Tibial nerve (tissue), 4 donors: ENCODE results near the gene OSBPL5. TPM values are rescaled to one million over a fixed set of nuclear protein-coding genes. Genes with fewer than 3 reads are reported as not detected.

Source experiments
- DNase-seq, 2 donors: peaks; one replicate each; pipeline ENCODE4 v3.0.0-alpha.2; 2019; ENCODE audit warnings: low spot score in 2 of 2
- H3K27ac ChIP-seq, 4 donors: fragments of 200-600 bp; sonication (generic) in 3 of 4; one replicate each; pipeline ENCODE4 v1.5.1; 2017 to 2019; ENCODE audit warnings: mild to moderate bottlenecking in 1 of 4
- H3K27me3 ChIP-seq, 2 donors: fragments of 200-600 bp; sonication (generic) in 1 of 2; one replicate each; pipeline versions ENCODE4 v1.5.1 to v1.6.0; 2017 to 2019
- H3K36me3 ChIP-seq, 3 donors: fragments of 200-600 bp; sonication (generic); one replicate each; pipeline ENCODE4 v1.5.1; 2018 to 2019
- H3K4me1 ChIP-seq, 4 donors: fragments of 200-600 bp; sonication (generic) in 3 of 4; one replicate each; pipeline ENCODE4 v1.5.1; 2017 to 2019
- H3K4me3 ChIP-seq, 4 donors: fragments of 200-600 bp; sonication (generic) in 3 of 4; one replicate each; pipeline ENCODE4 v1.5.1; 2017 to 2019; ENCODE audit warnings: mild to moderate bottlenecking in 1 of 4, moderate library complexity in 1 of 4
- H3K9me3 ChIP-seq, 4 donors: fragments of 200-600 bp; sonication (generic) in 3 of 4; one replicate each; pipeline ENCODE4 v1.5.1; 2017 to 2019
- EP300 ChIP-seq, 2 donors: sonication (generic); formaldehyde crosslinking; IDR thresholded peaks; one replicate each; pipeline ENCODE4 v1.6.1; 2017; ENCODE audit warnings: antibody characterized with exemption in 2 of 2, mild to moderate bottlenecking in 1 of 2
- POLR2A ChIP-seq, 2 donors: fragments of 450-650 bp; IDR thresholded peaks; one replicate each; pipeline ENCODE4 v1.6.1; 2017; ENCODE audit warnings: antibody characterized with exemption in 2 of 2, mild to moderate bottlenecking in 2 of 2, moderate library complexity in 2 of 2
- WGBS, 2 donors: methylation state at CpG; one replicate each; pipeline ENCODE4 v1.1.5; 2018; 5-methylcytosine and 5-hydroxymethylcytosine counted together
- total RNA-seq, 4 donors: library from RNA; depleted of rRNA; stranded (reverse); fragments of >200 nt; gene quantifications; one replicate each; pipeline ENCODE4 v1.1.0, GENCODE V29; 2016
- TF ChIP-seq, protein P1 (sequence below), 5 experiments: fragments of 200-600 bp in 3 of 5; fragments of 450-650 bp in 2 of 5; sonication (generic) in 3 of 5; IDR thresholded peaks; one replicate each; pipeline ENCODE4 v1.5.1; 2016 to 2019; ENCODE audit warnings: antibody characterized with exemption in 5 of 5, mild to moderate bottlenecking in 3 of 5, moderate library complexity in 2 of 5

OSBPL5 gene
- total RNA-seq, 4 donors from 2014 or later, result 58.8 to 168 (median 106) TPM

DNA sequence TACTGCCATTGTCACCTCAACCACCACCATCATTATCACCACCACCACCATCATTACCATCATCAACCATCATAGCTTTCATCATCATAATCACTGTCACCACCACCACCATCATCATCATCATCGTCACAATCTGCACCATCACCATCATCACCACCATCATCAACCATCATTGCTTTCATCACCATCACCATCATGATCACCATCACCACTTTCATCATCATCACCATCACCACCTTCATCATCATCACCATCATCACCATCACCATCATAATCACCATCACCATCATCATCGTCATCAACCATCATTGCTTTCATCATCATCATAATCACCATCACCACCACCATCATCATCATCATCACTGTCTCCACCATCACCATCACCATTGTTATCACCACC, 8.7 kb upstream of the OSBPL5 start:
- H3K27me3 ChIP-seq, result no peaks in the 10 kb centered on the region
- no peaks in the 10 kb centered on the region for H3K36me3 ChIP-seq
- no peak overlapping the region for H3K4me3 ChIP-seq
- TF ChIP-seq, protein P1, sequence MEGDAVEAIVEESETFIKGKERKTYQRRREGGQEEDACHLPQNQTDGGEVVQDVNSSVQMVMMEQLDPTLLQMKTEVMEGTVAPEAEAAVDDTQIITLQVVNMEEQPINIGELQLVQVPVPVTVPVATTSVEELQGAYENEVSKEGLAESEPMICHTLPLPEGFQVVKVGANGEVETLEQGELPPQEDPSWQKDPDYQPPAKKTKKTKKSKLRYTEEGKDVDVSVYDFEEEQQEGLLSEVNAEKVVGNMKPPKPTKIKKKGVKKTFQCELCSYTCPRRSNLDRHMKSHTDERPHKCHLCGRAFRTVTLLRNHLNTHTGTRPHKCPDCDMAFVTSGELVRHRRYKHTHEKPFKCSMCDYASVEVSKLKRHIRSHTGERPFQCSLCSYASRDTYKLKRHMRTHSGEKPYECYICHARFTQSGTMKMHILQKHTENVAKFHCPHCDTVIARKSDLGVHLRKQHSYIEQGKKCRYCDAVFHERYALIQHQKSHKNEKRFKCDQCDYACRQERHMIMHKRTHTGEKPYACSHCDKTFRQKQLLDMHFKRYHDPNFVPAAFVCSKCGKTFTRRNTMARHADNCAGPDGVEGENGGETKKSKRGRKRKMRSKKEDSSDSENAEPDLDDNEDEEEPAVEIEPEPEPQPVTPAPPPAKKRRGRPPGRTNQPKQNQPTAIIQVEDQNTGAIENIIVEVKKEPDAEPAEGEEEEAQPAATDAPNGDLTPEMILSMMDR (IDR thresholded peaks at IDR 0.05), result no peak
- no peak for TF ChIP-seq EP300 (IDR thresholded peaks at IDR 0.05)
- no peak for TF ChIP-seq POLR2A (IDR thresholded peaks at IDR 0.05)
- no peak for DNase-seq
- peaks cover 0 to 15% (median 8%) of the 10 kb centered on the region in 4 donors for H3K4me1 ChIP-seq
- no peak overlapping the region for H3K27ac ChIP-seq
- 96% methylated on average over 2 of the region's 2 CpGs for WGBS, 2 donors
- peaks cover 0 to 14% (median 2%) of the 10 kb centered on the region in 4 donors for H3K9me3 ChIP-seq

DNA sequence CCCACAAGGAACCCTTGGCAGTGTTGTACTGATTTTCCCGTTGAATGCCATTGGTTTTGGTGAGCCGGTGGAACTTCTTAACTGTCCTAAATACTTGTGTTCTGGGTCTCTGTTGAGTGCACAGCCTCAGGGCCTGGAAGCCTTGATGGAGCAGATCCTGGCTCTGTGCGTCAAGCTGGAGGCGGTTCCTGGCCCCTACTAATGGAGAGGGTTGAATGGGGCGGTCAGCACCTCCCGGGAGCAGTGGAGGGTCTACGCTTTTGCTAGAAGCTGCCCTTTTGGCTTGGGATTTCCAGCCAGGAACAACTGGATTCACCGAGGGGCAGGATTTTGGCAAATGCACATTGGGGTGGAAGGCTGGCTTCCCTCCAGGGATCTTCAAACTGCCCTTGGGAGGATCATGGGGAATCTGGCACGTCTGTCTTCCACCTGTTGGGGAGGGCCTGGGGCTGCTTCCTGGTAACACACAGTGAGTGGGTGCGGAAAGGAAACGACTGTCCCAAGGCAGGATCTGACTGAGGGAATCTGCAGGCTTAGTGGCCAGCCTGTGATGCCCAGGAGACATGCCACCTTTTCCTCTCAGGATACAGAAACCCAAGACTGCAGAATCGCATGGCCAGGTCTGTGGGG, 6.9 kb upstream of the OSBPL5 start:
- no peak overlapping the region for H3K27ac ChIP-seq
- no peak overlapping the region for H3K4me3 ChIP-seq
- 71 to 80% methylated on average over 9 to 11 of the region's 12 CpGs for WGBS, 2 donors
- H3K4me1 ChIP-seq, result peaks cover 0 to 17% (median 9%) of the 10 kb centered on the region in 4 donors
- no peak for DNase-seq
- H3K27me3 ChIP-seq, result no peaks in the 10 kb centered on the region
- H3K36me3 ChIP-seq, result no peaks in the 10 kb centered on the region
- peaks cover 0 to 12% (median under 1%) of the 10 kb centered on the region in 4 donors for H3K9me3 ChIP-seq
- TF ChIP-seq POLR2A (IDR thresholded peaks at IDR 0.05) (no peak), EP300 (IDR thresholded peaks at IDR 0.05) (no peak)
- TF ChIP-seq, protein P1 (IDR thresholded peaks at IDR 0.05), result no peak

DNA sequence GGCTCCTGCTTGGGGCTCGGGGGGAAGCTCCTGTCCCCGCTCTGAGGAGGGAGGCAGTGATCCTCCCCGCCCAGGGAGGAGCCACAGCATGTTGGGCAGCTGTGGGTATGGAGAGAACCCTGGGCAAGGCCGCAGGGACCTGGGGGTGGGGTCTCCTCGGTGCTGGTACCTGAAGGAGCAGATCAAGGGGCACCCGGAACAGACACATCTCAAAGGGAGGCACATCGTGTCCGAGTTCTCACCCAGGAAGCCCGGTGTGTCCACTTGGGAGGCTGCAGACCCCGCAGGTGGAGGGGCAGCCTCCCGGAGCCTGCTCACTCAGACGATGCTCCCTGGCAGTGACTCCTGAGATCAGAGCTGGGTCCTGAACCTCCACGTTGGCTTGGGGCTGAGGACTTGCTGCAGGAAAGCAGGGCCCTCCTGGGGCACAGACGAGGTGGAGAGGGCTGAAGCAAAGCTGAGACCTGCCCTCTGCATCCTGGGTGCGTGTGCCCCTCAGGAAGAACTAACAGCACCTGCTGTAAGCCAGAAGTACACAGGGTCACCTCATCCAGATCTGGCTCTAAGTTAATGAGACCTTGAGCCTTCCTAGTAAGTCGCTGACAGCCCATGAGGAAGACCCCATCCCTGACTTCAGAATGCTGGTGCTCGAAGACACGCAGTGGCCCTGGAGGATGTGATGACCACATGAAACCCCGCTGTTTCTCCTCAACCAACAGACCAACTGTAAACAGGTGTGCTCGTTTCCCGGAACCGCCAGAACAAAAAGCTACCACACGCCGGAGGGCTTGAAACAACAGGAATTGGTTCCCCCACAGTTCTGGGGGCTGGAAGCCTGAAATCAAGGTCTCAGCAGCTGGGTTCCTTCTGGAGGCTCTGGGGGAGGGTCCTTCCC, 5.9 kb upstream of the OSBPL5 start:
- 76 to 84% methylated on average over 13 to 24 of the region's 24 CpGs for WGBS, 2 donors
- H3K27ac ChIP-seq, result no peak overlapping the region

DNA sequence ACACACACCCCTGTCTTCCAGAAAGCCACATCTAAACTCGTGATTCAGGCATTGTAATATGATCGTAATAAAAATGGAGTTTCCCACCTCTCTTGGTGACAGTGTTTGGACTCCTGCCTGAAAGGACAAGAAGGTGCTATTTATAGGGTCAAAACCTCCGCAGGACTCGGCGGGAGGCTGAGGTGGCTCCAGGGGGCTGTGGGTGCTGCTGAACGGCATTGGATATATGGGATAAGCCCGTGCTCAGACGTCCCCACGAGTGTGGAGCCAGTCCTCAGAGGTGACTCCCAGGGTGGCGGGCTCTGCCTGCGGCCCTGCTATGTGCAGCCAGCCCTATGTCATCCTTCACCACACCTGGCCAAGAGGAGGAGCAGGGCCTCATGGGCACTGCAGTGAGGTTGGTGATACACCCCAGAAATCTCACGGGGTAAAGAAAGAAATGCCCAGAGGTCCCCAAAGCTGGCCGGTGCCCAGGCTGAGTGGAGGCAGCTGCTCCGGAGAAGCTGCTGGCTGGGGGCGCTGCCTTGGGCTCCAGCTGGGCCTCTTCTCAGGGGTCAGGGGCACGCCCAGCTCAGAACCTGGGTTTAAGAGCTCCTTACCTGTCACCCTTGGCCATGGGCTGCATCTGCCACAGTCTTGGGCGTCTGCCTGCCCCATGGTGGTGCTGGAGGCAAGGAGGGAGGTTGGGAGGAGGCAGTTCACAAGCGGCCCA, 5.1 kb upstream of the OSBPL5 start:
- no peak for TF ChIP-seq POLR2A (IDR thresholded peaks at IDR 0.05)
- TF ChIP-seq, protein P1 (IDR thresholded peaks at IDR 0.05), result no peak
- TF ChIP-seq EP300 (IDR thresholded peaks at IDR 0.05), result no peak
- 55 to 63% methylated on average over 14 to 15 of the region's 18 CpGs for WGBS, 2 donors
- Histone ChIP-seq H3K27me3 (no peaks in the 10 kb centered on the region), H3K9me3 (no peaks in the 10 kb centered on the region), H3K27ac (peak overlapping the region in 1 of 4 donors; percentile 75), H3K4me1 (peaks cover 0 to 24% (median 14%) of the 10 kb centered on the region in 4 donors), H3K4me3 (no peak overlapping the region), H3K36me3 (no peaks in the 10 kb centered on the region)
- no peak for DNase-seq

More for the DNA sequence above, 5.9 kb upstream of the OSBPL5 start:
- no peak overlapping the region for H3K4me3 ChIP-seq
- TF ChIP-seq EP300 (IDR thresholded peaks at IDR 0.05) (no peak), POLR2A (IDR thresholded peaks at IDR 0.05) (no peak)
- TF ChIP-seq, protein P1 (IDR thresholded peaks at IDR 0.05), result no peak
- peaks cover 0 to 17% (median 9%) of the 10 kb centered on the region in 4 donors for H3K4me1 ChIP-seq
- no peak for DNase-seq
- H3K27me3 ChIP-seq, result no peaks in the 10 kb centered on the region
- no peaks in the 10 kb centered on the region for H3K36me3 ChIP-seq
- H3K9me3 ChIP-seq, result peaks cover 0 to 3% (median 0%) of the 10 kb centered on the region in 4 donors
